MM.1S (cell line): ENCODE data around the gene SCP2.

ENCODE experiments used
- DNase-seq: peaks from one replicate; pipeline ENCODE4 v3.0.0-alpha.2; 2015
- H2AFZ ChIP-seq: fragments of 300-600 bp; sonication (generic); 2 replicates; pipeline ENCODE4 v1.6.0; 2016; ENCODE audit warnings: antibody characterized with exemption, low read length
- H3F3A ChIP-seq: fragments of 300-600 bp; sonication (generic); 2 replicates; pipeline ENCODE4 v1.6.1; 2016; ENCODE audit warnings: mild to moderate bottlenecking, antibody characterized with exemption, low read length, moderate library complexity, mixed read lengths; ENCODE audit not compliant: insufficient read depth
- H3K27ac ChIP-seq: fragments of 300-600 bp; sonication (generic); 2 replicates; pipeline ENCODE4 v1.5.1; 2016; ENCODE audit warnings: mild to moderate bottlenecking, low read length
- H3K27me3 ChIP-seq: fragments of 300-600 bp; sonication (generic); replicated peaks from 2 replicates; pipeline ENCODE4 v1.6.0; 2016; ENCODE audit warnings: low read length; ENCODE audit not compliant: insufficient read depth
- H3K36me3 ChIP-seq: fragments of 300-600 bp; sonication (generic); replicated peaks from 2 replicates; pipeline ENCODE4 v1.6.1; 2016; ENCODE audit warnings: mild to moderate bottlenecking, low read length, mixed read lengths; ENCODE audit not compliant: insufficient read depth
- H3K4me1 ChIP-seq: fragments of 300-600 bp; sonication (generic); 2 replicates; pipeline ENCODE4 v1.6.1; 2016; ENCODE audit warnings: low read length, mixed read lengths
- H3K4me2 ChIP-seq: fragments of 300-600 bp; sonication (generic); 2 replicates; pipeline ENCODE4 v1.6.0; 2016; ENCODE audit warnings: low read depth, low read length
- H3K4me3 ChIP-seq: fragments of 300-600 bp; sonication (generic); 2 replicates; pipeline ENCODE4 v1.5.1; 2016; ENCODE audit warnings: low read length, mixed read lengths
- H3K79me2 ChIP-seq: fragments of 300-600 bp; sonication (generic); 2 replicates; pipeline ENCODE4 v1.6.1; 2016; ENCODE audit warnings: mixed run types, low read length, mixed read lengths
- H3K9ac ChIP-seq: fragments of 300-600 bp; sonication (generic); 2 replicates; pipeline ENCODE4 v1.6.1; 2016; ENCODE audit warnings: low read length, mixed read lengths
- H3K9me2 ChIP-seq: fragments of 300-600 bp; sonication (generic); replicated peaks from 2 replicates; pipeline ENCODE4 v1.6.1; 2016; ENCODE audit warnings: mild to moderate bottlenecking, low read length, mixed read lengths; ENCODE audit not compliant: insufficient read depth
- H3K9me3 ChIP-seq: fragments of 300-600 bp; sonication (generic); replicated peaks from 2 replicates; pipeline ENCODE4 v1.6.1; 2016; ENCODE audit warnings: mild to moderate bottlenecking, low read length, mixed read lengths; ENCODE audit not compliant: insufficient read depth
- H4K20me1 ChIP-seq: fragments of 300-600 bp; sonication (generic); 2 replicates; pipeline ENCODE4 v1.6.1; 2016; ENCODE audit warnings: mild to moderate bottlenecking, low read length, moderate library complexity, mixed read lengths; ENCODE audit not compliant: insufficient read depth
- EZH2 ChIP-seq: fragments of 300-600 bp; sonication (generic); optimal IDR thresholded peaks from 2 replicates; pipeline ENCODE3; 2017; ENCODE audit warnings: low read depth, mild to moderate bottlenecking, antibody characterized with exemption, low read length, mixed read lengths
- EZH2phosphoT487 ChIP-seq: fragments of 300-600 bp; sonication (generic); IDR thresholded peaks from 2 replicates; pipeline ENCODE4 v1.6.1; 2018; ENCODE audit warnings: antibody characterized with exemption, low read length
- TF ChIP-seq, protein P1 (sequence below): fragments of 300-600 bp; sonication (generic); IDR thresholded peaks from 2 replicates; pipeline ENCODE4 v1.5.1; 2016; ENCODE audit warnings: antibody characterized with exemption, low read length, mixed read lengths

The SCP2 gene

DNA sequence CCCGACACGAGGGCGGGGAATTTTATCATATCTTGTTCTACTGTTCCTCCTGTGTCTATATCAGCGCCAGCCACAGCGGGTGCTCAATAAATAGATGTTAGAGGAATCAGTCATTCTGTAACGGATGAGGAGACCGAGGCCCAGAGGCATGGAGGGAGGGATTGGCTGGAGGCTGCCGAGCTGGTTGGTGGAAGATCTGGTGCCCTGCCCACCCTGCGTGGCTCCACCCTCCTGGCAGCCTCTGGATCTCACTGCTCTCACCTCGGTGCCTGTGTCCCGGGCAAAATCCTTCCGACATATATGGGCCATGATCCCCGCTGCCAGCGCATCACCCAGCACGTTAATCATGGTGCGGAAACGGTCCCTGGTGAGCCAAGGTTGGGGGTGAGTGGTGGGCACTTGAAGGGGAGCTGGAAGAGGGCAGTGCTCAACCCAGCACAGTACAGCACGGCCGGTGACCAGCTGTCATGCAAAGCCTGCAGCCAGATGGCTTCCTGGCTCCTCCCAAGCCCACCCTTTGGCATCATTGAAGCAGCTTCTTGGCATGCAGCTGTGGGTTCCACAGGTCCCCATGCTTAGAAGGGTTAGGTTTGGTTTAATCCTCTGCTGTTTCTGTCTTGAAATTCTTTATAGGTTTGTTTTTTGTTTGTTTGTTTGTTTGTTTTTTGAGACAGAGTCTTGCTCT, 161.7 kb downstream of the SCP2 start:
- Histone ChIP-seq H3K4me3 (no peak overlapping the region), H4K20me1 (no peaks in the 10 kb centered on the region), H3K36me3 (no peaks in the 10 kb centered on the region), H3K27me3 (peaks cover 5% of the 10 kb centered on the region), H3F3A (no peaks in the 10 kb centered on the region), H2AFZ (no peak overlapping the region), H3K27ac (no peak overlapping the region), H3K9ac (no peak overlapping the region), H3K4me2 (no peak overlapping the region), H3K4me1 (no peaks in the 10 kb centered on the region), H3K9me2 (no peaks in the 10 kb centered on the region), H3K9me3 (no peaks in the 10 kb centered on the region), H3K79me2 (no peaks in the 10 kb centered on the region)
- DNase-seq = no peak
- TF ChIP-seq EZH2 (no peak), EZH2phosphoT487 (no peak)
- TF ChIP-seq, protein P1, sequence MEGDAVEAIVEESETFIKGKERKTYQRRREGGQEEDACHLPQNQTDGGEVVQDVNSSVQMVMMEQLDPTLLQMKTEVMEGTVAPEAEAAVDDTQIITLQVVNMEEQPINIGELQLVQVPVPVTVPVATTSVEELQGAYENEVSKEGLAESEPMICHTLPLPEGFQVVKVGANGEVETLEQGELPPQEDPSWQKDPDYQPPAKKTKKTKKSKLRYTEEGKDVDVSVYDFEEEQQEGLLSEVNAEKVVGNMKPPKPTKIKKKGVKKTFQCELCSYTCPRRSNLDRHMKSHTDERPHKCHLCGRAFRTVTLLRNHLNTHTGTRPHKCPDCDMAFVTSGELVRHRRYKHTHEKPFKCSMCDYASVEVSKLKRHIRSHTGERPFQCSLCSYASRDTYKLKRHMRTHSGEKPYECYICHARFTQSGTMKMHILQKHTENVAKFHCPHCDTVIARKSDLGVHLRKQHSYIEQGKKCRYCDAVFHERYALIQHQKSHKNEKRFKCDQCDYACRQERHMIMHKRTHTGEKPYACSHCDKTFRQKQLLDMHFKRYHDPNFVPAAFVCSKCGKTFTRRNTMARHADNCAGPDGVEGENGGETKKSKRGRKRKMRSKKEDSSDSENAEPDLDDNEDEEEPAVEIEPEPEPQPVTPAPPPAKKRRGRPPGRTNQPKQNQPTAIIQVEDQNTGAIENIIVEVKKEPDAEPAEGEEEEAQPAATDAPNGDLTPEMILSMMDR = no peak

DNA sequence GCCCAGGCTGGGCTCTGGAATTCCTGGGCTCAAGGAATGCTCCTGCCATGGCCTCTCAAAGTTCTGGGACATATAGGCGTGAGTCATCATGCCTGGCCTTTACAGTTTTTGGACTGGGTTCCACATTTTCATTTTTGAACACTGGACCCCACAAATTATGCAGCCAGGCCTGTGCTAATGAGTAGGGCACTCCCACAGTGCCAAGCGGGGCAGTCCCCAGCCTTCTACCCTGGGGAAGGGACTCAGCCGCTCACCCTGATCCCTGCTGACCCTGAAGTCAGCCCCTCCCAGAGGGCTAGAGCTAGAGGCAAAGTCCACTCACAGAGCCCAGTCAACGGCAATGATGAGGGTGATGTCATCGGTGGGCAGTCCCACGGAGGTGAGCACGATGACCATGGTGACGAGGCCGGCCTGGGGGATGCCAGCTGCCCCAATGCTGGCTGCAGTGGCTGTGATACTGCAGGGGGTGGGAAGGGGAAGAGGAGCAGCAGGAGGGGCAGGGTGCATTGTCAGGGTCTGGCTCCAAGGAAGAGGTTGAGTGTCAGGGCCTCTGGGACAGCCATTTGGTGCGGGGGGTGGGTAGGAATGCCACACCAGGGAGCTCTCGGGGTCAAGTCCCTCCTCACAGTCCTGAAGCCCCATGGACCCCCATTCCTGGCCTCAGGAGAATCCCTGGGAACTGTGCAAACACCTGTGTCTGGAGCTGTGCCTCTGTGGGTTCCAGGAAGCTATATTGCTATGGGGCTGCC, 162.6 kb downstream of the SCP2 start:
- no peaks in the 10 kb centered on the region for H3K36me3 ChIP-seq
- H3K4me1 ChIP-seq = no peaks in the 10 kb centered on the region
- H3K27me3 ChIP-seq = peaks cover 5% of the 10 kb centered on the region
- no peak overlapping the region for H3K4me2 ChIP-seq
- no peaks in the 10 kb centered on the region for H3K79me2 ChIP-seq
- no peaks in the 10 kb centered on the region for H3F3A ChIP-seq
- no peak for DNase-seq
- H3K9me3 ChIP-seq = no peaks in the 10 kb centered on the region
- TF ChIP-seq, protein P1 = no peak
- TF ChIP-seq EZH2 (no peak), EZH2phosphoT487 (no peak)
- H3K4me3 ChIP-seq = no peak overlapping the region
- no peak overlapping the region for H2AFZ ChIP-seq
- no peak overlapping the region for H3K9ac ChIP-seq
- no peaks in the 10 kb centered on the region for H3K9me2 ChIP-seq
- H4K20me1 ChIP-seq = no peaks in the 10 kb centered on the region
- H3K27ac ChIP-seq = no peak overlapping the region

DNA sequence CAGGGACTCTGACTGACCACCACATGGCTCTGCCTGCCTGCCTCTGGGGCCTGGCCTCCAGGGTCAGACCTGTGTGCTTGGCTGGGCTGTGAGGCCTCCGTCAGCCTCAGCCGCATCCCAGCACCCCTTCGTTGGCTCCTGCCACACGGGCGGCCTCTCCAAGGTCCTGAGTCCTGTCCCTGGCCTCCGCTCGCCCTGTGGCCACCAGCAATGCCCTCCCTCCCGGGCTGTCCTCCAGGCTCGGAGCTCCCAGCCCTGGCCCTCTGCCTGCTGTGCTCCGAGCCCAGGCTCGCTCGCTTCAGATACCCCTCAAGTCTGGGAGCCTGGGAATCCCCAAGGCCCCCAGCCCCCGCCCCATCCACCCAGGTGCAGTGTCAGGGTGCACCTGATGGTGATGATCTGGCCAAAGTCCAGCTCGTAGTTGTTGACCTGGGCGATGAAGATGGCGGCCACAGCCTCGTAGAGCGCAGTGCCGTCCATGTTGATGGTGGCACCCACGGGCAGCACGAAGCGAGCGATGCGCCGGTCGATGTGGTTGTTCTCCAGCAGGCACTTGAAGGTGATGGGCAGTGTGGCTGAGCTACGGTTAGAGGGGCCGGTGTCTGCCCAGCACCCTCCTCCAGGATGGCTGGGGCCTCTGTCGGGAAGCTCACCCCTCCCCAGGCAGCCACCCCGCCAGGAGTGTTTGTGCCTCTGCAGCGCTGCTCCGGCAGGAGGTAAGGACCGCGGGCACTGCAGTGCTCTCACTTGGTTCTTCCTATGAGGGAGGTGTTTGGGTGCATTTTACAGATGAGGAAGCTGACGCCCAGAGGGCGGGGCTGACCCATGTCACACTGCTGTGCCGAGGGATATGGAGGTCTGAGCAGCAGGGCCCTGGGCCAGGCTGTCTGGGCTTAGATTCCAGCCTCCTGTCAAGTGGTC, 163.4 kb downstream of the SCP2 start:
- Histone ChIP-seq H3K27ac (no peak overlapping the region), H3K36me3 (no peaks in the 10 kb centered on the region), H3F3A (no peaks in the 10 kb centered on the region), H2AFZ (no peak overlapping the region), H3K9me3 (no peaks in the 10 kb centered on the region), H3K27me3 (peaks cover 5% of the 10 kb centered on the region), H3K4me1 (no peaks in the 10 kb centered on the region), H3K9ac (no peak overlapping the region), H3K4me2 (no peak overlapping the region), H3K4me3 (no peak overlapping the region), H3K9me2 (no peaks in the 10 kb centered on the region), H3K79me2 (no peaks in the 10 kb centered on the region), H4K20me1 (no peaks in the 10 kb centered on the region)
- no peak for TF ChIP-seq EZH2phosphoT487
- TF ChIP-seq, protein P1 = no peak
- no peak for TF ChIP-seq EZH2
- no peak for DNase-seq
